Stimulated activated effector memory CD8-positive, alpha-beta T cell treated with anti-CD3 and anti-CD28 coated beads, Interleukin-12 subunit alpha, Interleukin-12 subunit beta, amount 100 ng/mL, for 72 hours (primary cell): ENCODE data around the gene MTRF1L.
"Not testable (repeated sequence)": the region's sequence is repeated elsewhere in the genome, so short reads cannot be mapped to it uniquely, and the experiment has no call there.

Source experiments
- ATAC-seq: fragments of 150-1000 bp; cut with Tn5 transposase; 2 replicates; pipeline ENCODE4 v1.10.0; 2021
- DNase-seq, 2 donors: peaks; one replicate each; pipeline ENCODE4 v3.0.0; 2021 to 2022; ENCODE audit warnings: low spot score in 2 of 2
- H3K27ac Mint-ChIP-seq: one replicate; pipeline ENCODE4 v1.8.0; 2022; ENCODE audit warnings: mild to moderate bottlenecking, mixed read lengths
- H3K36me3 Mint-ChIP-seq: one replicate; pipeline ENCODE4 v1.8.0; 2022; ENCODE audit warnings: mild to moderate bottlenecking, mixed read lengths
- H3K4me1 Mint-ChIP-seq: one replicate; pipeline ENCODE4 v1.8.0; 2022; ENCODE audit warnings: mixed read lengths
- H3K4me3 Mint-ChIP-seq: one replicate; pipeline ENCODE4 v1.8.0; 2022; ENCODE audit warnings: mild to moderate bottlenecking, mixed read lengths
- H3K9me3 Mint-ChIP-seq: one replicate; pipeline ENCODE4 v1.8.0; 2022; ENCODE audit warnings: mixed read lengths

The MTRF1L gene

GRCh38 chr6:153023977-153024708 is 21.6 kb upstream of the MTRF1L start:
- no peaks in the 10 kb centered on the region for H3K9me3 Mint-ChIP-seq
- ATAC-seq (peak; percentile 94), DNase-seq (peak; percentile 21 to 67)
- no peaks in the 10 kb centered on the region for H3K36me3 Mint-ChIP-seq
- no peaks in the 10 kb centered on the region for H3K4me1 Mint-ChIP-seq
- H3K4me3 Mint-ChIP-seq, result no peak overlapping the region
- no peak overlapping the region for H3K27ac Mint-ChIP-seq

GRCh38 chr6:153018355-153018754 is 15.8 kb upstream of the MTRF1L start:
- Mint-ChIP-seq H3K9me3 (no peaks in the 10 kb centered on the region), H3K36me3 (no peaks in the 10 kb centered on the region), H3K4me3 (no peak overlapping the region), H3K4me1 (no peaks in the 10 kb centered on the region), H3K27ac (no peak overlapping the region)
- DNase-seq, result no peak
- no peak for ATAC-seq

GRCh38 chr6:153016846-153017245 is 14.3 kb upstream of the MTRF1L start:
- H3K36me3 Mint-ChIP-seq, result no peaks in the 10 kb centered on the region
- no peak overlapping the region for H3K27ac Mint-ChIP-seq
- ATAC-seq (no peak), DNase-seq (no peak)
- H3K4me1 Mint-ChIP-seq, result no peaks in the 10 kb centered on the region
- H3K4me3 Mint-ChIP-seq, result no peak overlapping the region
- H3K9me3 Mint-ChIP-seq, result no peaks in the 10 kb centered on the region

GRCh38 chr6:153015094-153015640 is 12.7 kb upstream of the MTRF1L start:
- no peaks in the 10 kb centered on the region for H3K9me3 Mint-ChIP-seq
- no peak overlapping the region for H3K27ac Mint-ChIP-seq
- no peak for ATAC-seq
- no peak overlapping the region for H3K4me3 Mint-ChIP-seq
- DNase-seq, result no peak
- H3K4me1 Mint-ChIP-seq, result no peaks in the 10 kb centered on the region
- H3K36me3 Mint-ChIP-seq, result no peaks in the 10 kb centered on the region

- no peak overlapping the region for H3K4me3 Mint-ChIP-seq
- no peaks in the 10 kb centered on the region for H3K9me3 Mint-ChIP-seq
- ATAC-seq (no peak), DNase-seq (no peak)
- no peaks in the 10 kb centered on the region for H3K4me1 Mint-ChIP-seq
- no peak overlapping the region for H3K27ac Mint-ChIP-seq
- no peaks in the 10 kb centered on the region for H3K36me3 Mint-ChIP-seq
These were observed 10.9 kb upstream of the MTRF1L start for GRCh38 chr6:153013438-153013837.

- no peaks in the 10 kb centered on the region for H3K9me3 Mint-ChIP-seq
- no peak for DNase-seq
- no peak for ATAC-seq
- H3K4me1 Mint-ChIP-seq, result no peaks in the 10 kb centered on the region
- H3K4me3 Mint-ChIP-seq, result no peak overlapping the region
- no peak overlapping the region for H3K27ac Mint-ChIP-seq
- H3K36me3 Mint-ChIP-seq, result no peaks in the 10 kb centered on the region
These were observed 10.3 kb upstream of the MTRF1L start for GRCh38 chr6:153012856-153013255.

GRCh38 chr6:153003366-153003690 is 819 bp upstream of the MTRF1L start:
- DNase-seq, result no peak
- Mint-ChIP-seq H3K4me3 (peak overlapping the region; percentile 94), H3K9me3 (no peaks in the 10 kb centered on the region), H3K27ac (peak overlapping the region; percentile 96), H3K4me1 (peaks cover 38% of the 10 kb centered on the region), H3K36me3 (peaks cover 36% of the 10 kb centered on the region)
- ATAC-seq, result no peak

- Mint-ChIP-seq H3K4me1 (peaks cover 43% of the 10 kb centered on the region), H3K36me3 (peaks cover 49% of the 10 kb centered on the region)
These were observed 519 bp downstream of the MTRF1L start for GRCh38 chr6:153001767-153002612.

GRCh38 chr6:153000790-153001189 is 1.7 kb downstream of the MTRF1L start:
- DNase-seq, ATAC-seq, H3K9me3 Mint-ChIP-seq: not testable (repeated sequence)
- H3K36me3 Mint-ChIP-seq, result peaks cover 61% of the 10 kb centered on the region
- H3K27ac Mint-ChIP-seq, result peak overlapping the region; percentile 96
- peak overlapping the region; percentile 94 for H3K4me3 Mint-ChIP-seq
- peaks cover 50% of the 10 kb centered on the region for H3K4me1 Mint-ChIP-seq

More at GRCh38 chr6:153001767-153002612, 519 bp downstream of the MTRF1L start:
- peak; percentile 49 for ATAC-seq
- peak in 1 of 2 donors; percentile 55 for DNase-seq
- Mint-ChIP-seq H3K27ac (peak overlapping the region; percentile 96), H3K9me3 (no peaks in the 10 kb centered on the region), H3K4me3 (peak overlapping the region; percentile 94)

- Mint-ChIP-seq H3K9me3 (no peaks in the 10 kb centered on the region), H3K4me1 (peaks cover 50% of the 10 kb centered on the region), H3K36me3 (peaks cover 66% of the 10 kb centered on the region), H3K27ac (no peak overlapping the region), H3K4me3 (peak overlapping the region; percentile 94)
- ATAC-seq (no peak), DNase-seq (no peak)
These were observed 2.3 kb downstream of the MTRF1L start for GRCh38 chr6:153000243-153000642.

GRCh38 chr6:152999538-152999937 is 3.0 kb downstream of the MTRF1L start:
- H3K4me1 Mint-ChIP-seq, result peaks cover 50% of the 10 kb centered on the region
- not testable (repeated sequence) for DNase-seq, H3K27ac Mint-ChIP-seq, ATAC-seq, H3K9me3 Mint-ChIP-seq
- H3K36me3 Mint-ChIP-seq, result peaks cover 74% of the 10 kb centered on the region
- peak overlapping the region; percentile 94 for H3K4me3 Mint-ChIP-seq

GRCh38 chr6:152993847-152994246 is 8.7 kb downstream of the MTRF1L start:
- H3K4me3 Mint-ChIP-seq, result no peak overlapping the region
- H3K27ac Mint-ChIP-seq, result peak overlapping the region; percentile 77
- ATAC-seq (peak; percentile 77), DNase-seq (no peak)
- H3K4me1 Mint-ChIP-seq, result peaks cover 20% of the 10 kb centered on the region
- peaks cover 96% of the 10 kb centered on the region for H3K36me3 Mint-ChIP-seq
- no peaks in the 10 kb centered on the region for H3K9me3 Mint-ChIP-seq

GRCh38 chr6:152993431-152993830 is 9.1 kb downstream of the MTRF1L start:
- ATAC-seq (peak; percentile 32), DNase-seq (no peak)
- Mint-ChIP-seq H3K36me3 (peaks cover 92% of the 10 kb centered on the region), H3K27ac (peak overlapping the region; percentile 77), H3K9me3 (no peaks in the 10 kb centered on the region), H3K4me1 (peaks cover 19% of the 10 kb centered on the region), H3K4me3 (no peak overlapping the region)

- H3K4me1 Mint-ChIP-seq, result peaks cover 14% of the 10 kb centered on the region
- no peaks in the 10 kb centered on the region for H3K9me3 Mint-ChIP-seq
- H3K4me3 Mint-ChIP-seq, result no peak overlapping the region
- DNase-seq (no peak), ATAC-seq (no peak)
- H3K27ac Mint-ChIP-seq, result no peak overlapping the region
- H3K36me3 Mint-ChIP-seq, result peaks cover 66% of the 10 kb centered on the region
These were observed 15.5 kb downstream of the MTRF1L start for GRCh38 chr6:152986978-152987377.

- peak overlapping the region; percentile 81 for H3K4me3 Mint-ChIP-seq
- ATAC-seq, H3K9me3 Mint-ChIP-seq, H3K27ac Mint-ChIP-seq, DNase-seq: not testable (repeated sequence)
- H3K4me1 Mint-ChIP-seq, result peaks cover 24% of the 10 kb centered on the region
- peaks cover 64% of the 10 kb centered on the region for H3K36me3 Mint-ChIP-seq
These were observed 17.2 kb downstream of the MTRF1L start for GRCh38 chr6:152985300-152985699.
